GM19099 (cell line): Measurements from ENCODE around the gene ADAMTS2.

Experiments
- POLR2A ChIP-seq: IDR thresholded peaks from 3 replicates; pipeline ENCODE4 v1.6.1; 2011; ENCODE audit warnings: low read depth; ENCODE audit not compliant: insufficient read length; ENCODE audit errors: extremely low read depth

The ADAMTS2 gene

DNA sequence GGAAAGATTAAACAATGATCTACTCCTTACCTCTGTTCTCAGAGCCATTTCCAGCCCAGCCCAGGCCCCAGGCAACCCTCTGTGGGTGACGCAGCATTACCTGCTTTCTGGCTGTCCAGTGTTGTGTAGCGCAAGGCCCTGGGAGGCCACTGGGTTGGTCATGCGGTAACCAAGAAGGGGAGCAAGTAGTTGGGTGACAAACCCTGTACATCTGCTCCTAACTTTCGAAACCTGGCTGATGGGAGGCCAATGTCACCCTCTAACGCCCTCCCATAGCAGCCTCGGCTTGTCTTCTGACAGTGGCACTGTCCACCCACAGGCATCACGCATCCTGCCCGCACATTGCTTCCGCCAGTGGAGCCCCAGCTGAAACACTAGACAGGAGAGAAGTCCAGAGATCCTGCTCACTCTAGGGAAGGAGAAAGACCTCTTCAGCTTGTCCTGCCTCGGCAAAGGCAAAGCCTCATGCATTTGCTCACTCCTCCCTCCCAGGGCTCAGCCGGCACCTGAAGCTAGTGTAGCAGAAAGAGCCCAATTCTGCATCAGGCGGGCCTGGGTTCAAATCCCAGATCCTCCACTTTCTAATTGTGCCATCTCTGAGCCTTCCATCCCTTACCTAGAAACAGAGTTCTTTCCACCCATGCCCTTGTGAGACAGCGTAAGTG is 94.6 kb downstream of the ADAMTS2 start:
- no peak for TF ChIP-seq POLR2A

DNA sequence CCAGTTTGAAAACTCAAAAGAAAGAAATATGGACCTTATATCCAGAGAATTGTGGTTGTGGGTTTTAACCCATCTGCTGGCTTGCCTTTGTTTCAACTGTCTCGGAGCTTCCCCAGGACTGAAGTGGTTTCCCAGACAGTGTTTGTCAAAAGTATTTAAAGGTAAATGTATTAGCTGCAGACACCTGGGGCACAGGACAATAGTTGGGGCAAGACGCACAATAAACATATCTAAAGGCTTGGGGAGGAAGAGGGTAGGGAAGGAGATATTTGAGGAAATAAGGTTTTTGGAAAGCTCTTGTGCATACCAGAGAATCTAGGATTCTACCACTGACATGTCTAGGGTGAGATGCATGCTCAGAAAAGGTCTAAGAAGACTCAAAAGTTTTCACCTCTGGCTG is 99.0 kb downstream of the ADAMTS2 start:
- TF ChIP-seq POLR2A, result no peak

DNA sequence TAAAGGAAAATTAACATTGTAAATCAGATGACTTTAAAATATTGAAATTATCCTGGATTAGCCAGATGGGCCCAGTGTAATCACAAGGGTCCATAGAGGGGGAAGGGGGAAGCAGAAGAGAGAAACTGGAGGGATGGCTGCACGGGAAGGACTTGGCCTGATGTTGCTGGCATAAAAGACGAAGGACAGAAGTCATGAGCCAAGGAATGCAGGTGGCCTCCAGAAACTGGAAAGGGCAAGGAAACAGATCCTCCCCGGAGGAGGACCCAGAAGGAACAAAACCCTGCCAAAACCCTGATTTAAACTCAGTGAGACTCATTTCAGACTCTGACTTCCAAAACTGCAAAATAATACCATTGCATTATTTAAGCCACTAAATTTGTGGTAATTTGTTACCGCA is 100.2 kb downstream of the ADAMTS2 start:
- no peak for TF ChIP-seq POLR2A

DNA sequence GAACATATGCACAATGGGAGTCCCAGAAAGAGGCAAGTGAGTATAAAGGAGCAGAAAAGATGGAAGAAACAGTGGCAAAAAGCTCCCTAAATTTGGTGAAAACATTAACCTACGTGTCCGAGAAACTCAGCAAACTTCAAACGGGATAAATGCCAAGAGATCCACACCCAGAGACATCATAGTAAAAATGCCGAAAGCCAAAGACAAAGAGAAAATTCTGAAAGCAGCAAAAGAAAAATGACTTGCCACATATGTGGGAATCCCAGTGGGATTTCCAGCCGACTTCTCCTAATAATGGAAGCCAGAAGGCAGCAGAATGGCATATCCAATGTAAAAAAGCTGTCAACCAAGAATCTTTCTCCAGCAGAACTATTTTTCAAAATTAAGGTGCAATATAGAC is 101.2 kb downstream of the ADAMTS2 start:
- no peak for TF ChIP-seq POLR2A

DNA sequence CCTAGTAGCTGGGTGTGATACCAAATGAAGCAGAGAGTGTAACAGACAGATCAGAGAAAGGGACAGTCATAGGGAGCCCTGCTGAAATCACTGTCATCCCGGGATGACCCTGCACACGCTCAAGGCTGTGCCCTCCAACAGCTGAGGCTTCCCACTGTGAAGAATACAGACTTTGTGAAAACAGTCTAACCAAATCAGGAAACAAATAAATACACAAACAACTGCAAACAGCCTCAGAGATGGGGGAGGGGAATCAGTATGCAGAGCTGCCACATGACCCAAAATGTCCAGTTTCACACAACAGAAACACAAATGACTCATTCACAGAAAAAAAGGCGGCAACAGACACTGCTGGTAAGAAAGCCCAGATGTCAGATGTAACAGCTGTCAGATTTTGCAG is 101.9 kb downstream of the ADAMTS2 start:
- TF ChIP-seq POLR2A, result no peak

DNA sequence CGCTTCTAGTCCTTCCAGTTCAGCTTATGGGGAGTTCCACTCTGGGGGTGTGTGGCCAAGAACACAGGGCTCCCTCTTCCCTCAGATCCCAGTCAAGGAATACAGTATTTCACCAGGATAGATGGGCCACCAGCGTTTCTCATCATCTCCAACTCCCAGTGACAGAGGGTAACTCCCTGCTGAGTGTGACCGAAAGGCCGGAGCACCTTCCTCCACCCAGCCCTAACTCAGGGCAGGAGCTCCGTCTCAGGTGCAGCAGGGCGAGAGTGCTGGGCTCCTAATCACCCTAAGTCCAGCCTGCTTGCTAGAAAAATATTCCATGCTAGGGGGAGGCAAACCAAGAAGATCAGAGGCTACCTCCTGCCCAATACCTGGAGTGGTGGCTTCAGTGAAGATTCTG is 102.6 kb downstream of the ADAMTS2 start:
- TF ChIP-seq POLR2A, result no peak

DNA sequence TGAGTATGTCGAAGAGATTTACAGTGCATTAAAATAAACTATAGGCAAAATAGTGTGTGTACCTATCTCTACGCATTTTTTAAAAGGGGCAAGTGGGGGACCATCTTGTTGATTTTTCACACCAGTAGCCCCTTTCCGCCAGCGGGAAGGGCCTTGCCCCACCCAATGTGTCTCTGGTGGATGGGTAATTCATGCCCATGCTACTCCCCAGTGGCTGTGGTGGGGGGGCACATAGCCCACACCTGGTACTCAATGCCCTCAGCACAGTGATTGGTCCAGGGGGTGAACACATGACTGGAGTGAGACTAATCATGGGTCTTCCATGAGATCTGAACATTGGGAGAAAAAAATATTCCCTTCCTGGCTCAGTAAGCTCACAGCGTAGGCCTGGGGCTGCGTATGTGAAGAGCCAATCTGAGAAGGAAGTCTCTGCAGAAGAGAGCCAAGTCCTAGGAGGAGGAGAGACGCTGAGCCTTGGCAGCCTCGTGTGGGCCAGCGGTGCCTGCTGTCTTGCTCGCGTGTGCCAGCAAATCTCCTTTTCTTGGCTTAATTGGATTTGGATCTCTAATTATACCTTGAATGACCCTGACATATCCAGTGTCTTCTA is 103.4 kb downstream of the ADAMTS2 start:
- no peak for TF ChIP-seq POLR2A

DNA sequence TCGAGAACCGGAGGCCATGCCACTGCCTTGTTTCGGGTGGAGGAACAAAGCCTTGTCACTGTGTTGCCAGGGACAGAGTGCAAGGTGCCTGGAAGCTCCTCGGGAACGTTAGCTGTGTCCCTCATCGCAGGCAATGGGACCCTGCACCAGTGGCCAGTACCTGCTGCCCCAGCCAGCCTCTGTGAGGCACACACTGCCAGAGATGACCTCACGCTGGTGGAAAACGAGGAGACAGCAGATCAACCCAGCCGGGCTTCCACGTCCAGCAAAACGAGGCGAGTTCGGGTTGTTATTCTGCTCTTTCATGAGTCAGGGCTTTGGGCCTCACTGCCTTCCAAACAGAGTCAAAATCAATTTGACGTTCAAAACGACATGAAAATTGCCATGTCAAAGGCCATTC is 104.1 kb downstream of the ADAMTS2 start:
- no peak for TF ChIP-seq POLR2A

DNA sequence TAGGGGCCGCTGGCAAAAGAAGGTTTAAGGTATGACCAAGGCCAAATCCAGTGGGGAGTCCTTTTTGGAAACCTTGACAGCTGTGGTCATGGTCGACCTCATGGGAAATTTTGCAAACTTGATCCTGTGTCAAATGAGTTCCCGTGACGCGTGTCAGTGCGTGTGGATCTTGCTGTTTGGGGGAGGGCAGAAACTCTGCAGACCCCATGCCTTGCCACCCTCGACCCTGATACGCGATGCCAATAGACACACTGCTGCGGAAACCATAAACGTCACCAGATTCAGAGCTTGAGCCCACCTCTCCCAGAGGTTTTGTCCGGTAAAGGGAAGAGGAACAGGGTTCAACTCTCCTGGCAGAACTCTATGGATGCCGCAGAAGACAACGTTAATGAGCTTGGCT is 104.7 kb downstream of the ADAMTS2 start:
- TF ChIP-seq POLR2A, result no peak

DNA sequence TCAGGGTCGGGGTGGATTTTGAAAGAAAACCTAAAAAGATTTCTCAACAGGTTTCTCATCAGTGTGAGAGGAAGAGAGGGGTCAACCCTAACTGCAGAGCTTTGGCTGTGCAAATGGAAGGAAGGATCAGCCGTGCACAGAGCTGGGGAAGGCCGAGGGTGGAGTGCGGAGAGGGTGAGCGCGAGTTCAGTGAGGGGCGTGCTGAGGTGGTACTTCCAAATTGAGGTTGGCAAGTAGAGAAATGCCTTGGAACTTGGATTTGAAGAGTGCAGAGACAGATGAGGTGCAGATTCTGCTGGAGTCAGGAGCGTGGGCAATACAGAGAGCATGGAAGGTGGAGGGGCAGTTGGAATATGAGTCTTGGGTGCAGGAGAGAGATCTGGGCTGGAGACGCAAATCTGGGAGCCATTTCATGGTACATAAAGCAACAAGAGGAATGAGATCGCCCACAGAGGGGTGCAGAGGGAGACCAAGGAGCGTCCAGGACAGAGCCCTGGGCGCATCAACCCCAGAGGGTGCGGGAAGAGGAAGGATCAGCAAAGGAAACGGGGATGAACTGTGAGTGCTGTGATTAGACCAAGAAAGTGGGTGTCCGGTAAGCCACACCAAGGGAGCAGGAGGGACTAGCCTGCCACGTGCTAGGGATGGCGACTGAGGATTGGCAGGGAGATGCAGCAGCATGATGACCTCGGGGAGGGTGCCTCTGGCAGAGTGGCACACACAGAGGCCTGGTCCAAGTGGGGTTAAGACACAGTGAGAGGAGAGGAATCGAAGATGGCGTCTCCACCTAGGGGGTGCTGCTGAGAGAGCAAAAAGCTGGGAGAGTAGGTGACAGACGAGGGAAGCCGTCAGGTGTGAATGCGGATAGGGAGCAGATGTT is 105.8 kb downstream of the ADAMTS2 start:
- TF ChIP-seq POLR2A, result no peak

DNA sequence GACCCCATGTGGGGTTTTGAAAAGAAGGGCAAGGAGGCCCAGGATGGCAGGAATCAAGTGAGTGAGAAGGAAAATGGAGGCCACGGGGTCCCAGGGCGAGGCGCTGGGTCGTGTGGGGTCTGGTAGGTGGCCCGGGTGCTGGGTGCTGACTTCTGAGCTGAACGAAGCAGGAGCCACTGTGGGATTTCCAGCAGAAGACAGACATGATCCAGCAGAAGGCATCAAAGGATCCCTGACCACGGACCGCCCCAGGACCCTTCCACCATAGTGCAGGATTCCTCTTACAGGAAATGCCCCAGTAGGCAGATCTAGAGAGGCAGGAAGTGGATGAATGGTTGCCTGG is 106.7 kb downstream of the ADAMTS2 start:
- TF ChIP-seq POLR2A, result no peak

DNA sequence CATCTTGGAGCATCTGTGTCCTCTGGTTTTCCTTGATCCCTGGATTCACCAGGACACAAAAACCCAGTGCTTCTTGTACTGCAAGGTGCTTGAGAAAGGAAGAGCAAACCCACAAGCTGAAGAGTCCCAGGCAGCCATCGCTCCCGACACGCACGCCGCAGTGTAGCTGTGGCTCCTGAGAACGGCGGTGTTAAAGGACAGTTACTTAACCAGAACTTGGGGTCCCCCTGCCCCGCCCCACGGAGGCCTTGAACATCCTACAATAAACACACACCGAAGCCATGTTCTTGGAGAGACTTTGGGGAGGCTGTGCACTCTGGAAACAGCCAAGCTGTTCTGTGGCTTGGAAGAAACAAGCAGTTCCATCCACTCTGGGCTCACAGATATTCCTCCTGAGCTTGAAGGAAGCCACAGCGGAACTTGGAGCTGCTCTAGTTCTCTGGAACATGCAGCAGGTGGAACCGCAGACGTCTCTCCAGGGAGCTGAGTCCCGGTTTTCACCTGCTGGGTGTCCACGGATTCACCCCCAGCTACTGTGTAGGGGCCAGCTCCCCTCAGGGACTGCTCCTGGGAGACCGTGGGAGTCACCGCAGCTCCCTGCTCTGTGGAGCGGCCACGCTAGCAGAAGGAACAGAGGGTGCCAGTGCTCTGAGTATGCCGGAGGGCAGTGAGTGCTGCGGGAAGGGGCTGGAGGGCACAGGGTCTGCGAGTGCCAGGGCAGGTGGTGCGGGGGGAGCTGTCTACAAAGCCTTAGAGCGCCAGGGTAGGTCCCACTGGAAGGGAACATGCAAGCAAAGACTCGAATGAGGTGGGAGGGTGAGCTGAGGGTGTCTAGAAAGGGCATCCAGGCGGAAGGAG is 107.3 kb downstream of the ADAMTS2 start:
- no peak for TF ChIP-seq POLR2A

DNA sequence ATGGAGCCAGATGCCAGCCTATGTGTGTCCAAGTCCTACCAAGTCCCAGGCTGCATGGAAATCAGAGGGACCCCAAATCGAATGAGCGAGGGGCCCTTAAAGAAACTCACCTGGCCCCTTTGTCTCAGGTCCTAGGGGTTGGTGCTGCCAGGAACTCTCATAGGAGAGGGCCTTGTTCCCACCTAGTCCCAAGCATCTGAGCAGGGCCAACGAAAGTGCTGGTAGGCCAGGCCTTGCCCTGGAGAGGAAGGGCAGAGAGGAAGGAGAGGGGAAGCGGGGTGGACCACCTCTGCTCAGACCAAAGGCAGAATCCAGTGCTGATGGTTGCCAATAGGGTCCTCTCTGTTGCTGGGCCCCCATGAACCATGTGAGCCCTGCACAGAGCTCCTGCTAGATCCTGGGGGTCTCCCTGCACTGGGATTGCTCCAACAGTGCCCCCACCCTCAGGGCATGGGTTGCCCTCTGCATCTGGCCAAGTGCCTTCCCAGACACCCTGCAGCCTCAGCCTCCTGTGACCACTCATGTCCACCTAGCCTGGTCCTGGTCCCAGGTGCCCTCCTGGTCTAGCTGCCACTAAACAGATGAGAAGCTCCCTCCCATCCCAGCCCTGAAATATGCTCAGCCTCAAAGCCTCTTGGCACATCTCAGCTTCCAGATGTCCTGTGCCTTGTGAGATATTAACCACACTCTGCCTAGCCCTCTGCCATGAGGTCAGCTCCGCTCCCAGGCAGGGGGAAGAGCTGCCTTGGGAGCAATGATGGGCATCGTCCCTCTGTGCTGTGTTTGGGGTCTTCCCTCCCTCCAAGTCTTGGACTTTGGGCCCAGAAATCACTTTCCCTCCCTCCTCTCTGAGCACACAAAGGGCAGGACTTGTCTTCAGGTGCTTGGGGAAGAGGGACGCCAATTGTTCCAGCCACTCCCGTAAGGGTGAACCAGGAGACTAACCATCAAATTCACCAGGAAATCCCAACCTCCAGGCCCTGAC is 109.6 kb downstream of the ADAMTS2 start:
- TF ChIP-seq POLR2A, result no peak

DNA sequence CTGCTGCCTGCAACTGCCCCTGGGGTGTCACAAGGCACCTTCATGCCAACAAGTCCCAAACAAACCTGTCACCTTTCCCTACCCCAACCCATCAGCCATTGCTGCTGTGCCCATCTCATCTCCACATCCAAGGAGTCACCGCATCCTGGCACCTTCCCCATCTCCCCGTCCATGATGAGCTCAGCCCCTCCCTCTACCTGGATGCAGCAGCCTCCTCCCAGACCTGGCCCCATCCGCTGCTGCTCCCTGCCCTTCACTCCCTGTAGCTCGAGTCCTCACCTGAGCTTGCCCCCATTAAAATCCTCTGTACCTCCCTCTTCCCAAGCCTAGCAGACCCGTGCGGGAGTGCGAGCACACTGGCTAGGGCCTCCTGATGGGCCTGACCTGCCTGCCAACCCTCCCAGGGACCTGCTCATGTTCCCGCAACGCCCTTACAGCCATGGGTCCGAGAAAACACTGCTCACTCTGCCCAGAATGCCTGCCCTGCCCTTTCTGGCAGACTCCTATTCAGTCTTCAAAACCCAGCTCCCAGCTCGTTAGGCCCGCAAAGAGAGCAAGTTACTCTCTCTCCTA is 110.6 kb downstream of the ADAMTS2 start:
- no peak for TF ChIP-seq POLR2A
